Measurements from ENCODE around the gene PGM2L1. TPM values are rescaled to one million over a fixed set of nuclear protein-coding genes. Genes with fewer than 3 reads are reported as not detected.
"Not testable (repeated sequence)": the region's sequence is repeated elsewhere in the genome, so short reads cannot be mapped to it uniquely, and the experiment has no call there.

PGM2L1 gene
- total RNA-seq, 2 donors from 2014 or later: 10.2 to 10.8 TPM

GRCh38 chr11:74347381-74347780, 50.9 kb downstream of the PGM2L1 start:
- H3K27me3 Mint-ChIP-seq: no peaks in the 10 kb centered on the region
- H3K4me3 Mint-ChIP-seq: no peak overlapping the region
- peaks cover 6% of the 10 kb centered on the region for H3K4me1 Mint-ChIP-seq
- no peak for DNase-seq
- no peak overlapping the region for H3K27ac Mint-ChIP-seq
- H3K36me3 Mint-ChIP-seq (ENCODE audit: low read depth): peaks cover 16% of the 10 kb centered on the region
- no peaks in the 10 kb centered on the region for H3K9me3 ChIP-seq (ENCODE audit: control insufficient read depth, low read length, poor library complexity, severe bottlenecking)
- ATAC-seq: no peak

DNA sequence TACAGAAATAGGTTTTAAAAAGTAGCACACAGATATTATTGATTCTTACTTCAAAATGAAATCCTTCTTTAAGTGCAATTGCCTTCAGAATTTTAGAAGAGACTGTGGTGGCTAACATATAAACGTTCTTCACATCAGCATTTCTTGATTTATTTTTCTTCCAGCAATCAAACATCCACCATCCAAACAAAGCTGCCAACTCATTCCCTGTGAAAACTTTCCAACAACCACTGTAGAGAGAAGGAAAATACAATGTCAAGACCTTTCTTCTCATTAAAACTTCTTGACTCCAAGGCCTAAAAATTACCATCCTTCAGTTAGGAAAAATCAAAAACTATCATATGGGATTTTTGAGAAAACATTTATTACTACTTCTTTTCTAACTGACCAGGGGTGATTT, 52.8 kb downstream of the PGM2L1 start:
- Mint-ChIP-seq H3K27ac (no peak overlapping the region), H3K36me3 (ENCODE audit: low read depth) (peaks cover 23% of the 10 kb centered on the region), H3K4me1 (peaks cover 6% of the 10 kb centered on the region), H3K4me3 (no peak overlapping the region), H3K27me3 (no peaks in the 10 kb centered on the region)
- no peaks in the 10 kb centered on the region for H3K9me3 ChIP-seq (ENCODE audit: control insufficient read depth, low read length, poor library complexity, severe bottlenecking)
- DNase-seq: no peak
- ATAC-seq: no peak

GRCh38 chr11:74341921-74342320, 56.3 kb downstream of the PGM2L1 start:
- Mint-ChIP-seq H3K27ac (no peak overlapping the region), H3K27me3 (no peaks in the 10 kb centered on the region), H3K36me3 (ENCODE audit: low read depth) (peaks cover 22% of the 10 kb centered on the region), H3K4me1 (peaks cover 3% of the 10 kb centered on the region), H3K4me3 (no peak overlapping the region)
- H3K9me3 ChIP-seq (ENCODE audit: control insufficient read depth, low read length, poor library complexity, severe bottlenecking): no peaks in the 10 kb centered on the region
- ATAC-seq (no peak), DNase-seq (no peak)

DNA sequence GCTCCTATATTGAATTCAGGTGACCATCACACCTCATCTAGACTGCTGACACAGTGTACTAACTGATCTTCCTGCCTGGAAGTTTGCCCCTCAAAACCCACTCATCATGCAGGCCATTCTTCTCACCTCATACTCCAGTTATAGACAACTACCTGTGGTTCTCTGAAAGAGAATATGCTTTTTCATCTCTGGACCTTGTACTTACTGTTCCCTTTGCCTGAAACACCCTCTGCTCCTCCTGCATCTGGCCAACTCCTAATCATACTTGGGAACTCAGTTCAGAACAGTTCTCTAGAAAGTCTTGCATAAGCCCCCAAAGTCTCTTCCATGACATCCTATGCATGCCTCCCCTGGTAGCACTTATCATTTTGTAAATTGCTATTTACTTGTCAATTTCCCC, 58.6 kb downstream of the PGM2L1 start:
- Mint-ChIP-seq H3K4me3 (no peak overlapping the region), H3K27me3 (no peaks in the 10 kb centered on the region), H3K4me1 (peaks cover 3% of the 10 kb centered on the region), H3K36me3 (ENCODE audit: low read depth) (peaks cover 16% of the 10 kb centered on the region), H3K27ac (no peak overlapping the region)
- no peaks in the 10 kb centered on the region for H3K9me3 ChIP-seq (ENCODE audit: control insufficient read depth, low read length, poor library complexity, severe bottlenecking)
- ATAC-seq (no peak), DNase-seq (no peak)

GRCh38 chr11:74338963-74339362, 59.3 kb downstream of the PGM2L1 start:
- DNase-seq (no peak), ATAC-seq (no peak)
- Mint-ChIP-seq H3K4me1 (peaks cover 3% of the 10 kb centered on the region), H3K4me3 (no peak overlapping the region), H3K36me3 (ENCODE audit: low read depth) (peaks cover 14% of the 10 kb centered on the region), H3K27me3 (no peaks in the 10 kb centered on the region), H3K27ac (no peak overlapping the region)
- H3K9me3 ChIP-seq (ENCODE audit: control insufficient read depth, low read length, poor library complexity, severe bottlenecking): no peaks in the 10 kb centered on the region

DNA sequence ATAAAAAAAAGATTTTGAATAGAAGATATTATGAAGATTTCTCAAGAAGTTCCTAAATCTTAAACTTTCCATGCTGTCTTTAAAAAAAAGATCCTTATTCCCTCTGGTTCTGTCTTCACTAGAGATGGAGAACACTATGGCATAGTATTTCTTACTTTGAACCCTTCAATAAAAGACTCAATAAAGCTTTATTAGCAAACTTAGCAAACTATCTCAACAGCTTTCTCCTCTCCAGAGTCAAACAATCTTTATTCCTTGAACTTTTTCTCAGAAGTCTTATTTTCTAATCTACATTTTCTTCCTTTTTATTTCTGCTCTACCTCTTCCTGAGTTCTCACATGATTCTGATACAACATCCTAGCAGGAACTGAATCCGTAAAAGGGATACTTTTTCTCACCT, 65.0 kb downstream of the PGM2L1 start:
- Mint-ChIP-seq H3K4me1 (no peaks in the 10 kb centered on the region), H3K36me3 (ENCODE audit: low read depth) (no peaks in the 10 kb centered on the region), H3K27ac (peak overlapping the region; percentile 9), H3K4me3 (no peak overlapping the region), H3K27me3 (no peaks in the 10 kb centered on the region)
- no peaks in the 10 kb centered on the region for H3K9me3 ChIP-seq (ENCODE audit: control insufficient read depth, low read length, poor library complexity, severe bottlenecking)
- ATAC-seq: no peak
- DNase-seq: no peak

DNA sequence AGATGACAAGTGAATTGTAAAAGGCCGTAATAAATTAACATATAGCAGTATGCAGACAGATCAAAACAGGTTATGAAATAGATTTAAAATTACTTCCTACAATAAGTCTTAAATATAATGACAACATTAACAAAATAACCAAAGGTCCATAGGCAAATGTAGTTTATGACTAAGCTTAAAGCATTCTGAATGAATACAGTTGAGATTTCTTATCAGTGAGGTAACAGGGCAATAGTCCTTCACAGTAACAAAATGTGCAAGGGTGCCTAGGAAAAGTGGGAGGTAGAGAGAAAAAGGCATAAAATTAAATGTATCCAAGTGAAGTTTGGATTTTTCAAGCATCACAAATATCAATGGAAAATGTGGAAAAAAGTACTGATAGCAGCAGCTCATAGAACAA, 65.9 kb downstream of the PGM2L1 start:
- Mint-ChIP-seq H3K27ac (no peak overlapping the region), H3K4me3 (no peak overlapping the region), H3K36me3 (ENCODE audit: low read depth) (no peaks in the 10 kb centered on the region), H3K4me1 (no peaks in the 10 kb centered on the region), H3K27me3 (no peaks in the 10 kb centered on the region)
- ATAC-seq: no peak
- H3K9me3 ChIP-seq (ENCODE audit: control insufficient read depth, low read length, poor library complexity, severe bottlenecking): no peaks in the 10 kb centered on the region
- DNase-seq: no peak

GRCh38 chr11:74331000-74331399, 67.2 kb downstream of the PGM2L1 start:
- not testable (repeated sequence) for H3K9me3 ChIP-seq (ENCODE audit: control insufficient read depth, low read length, poor library complexity, severe bottlenecking); H3K4me3 Mint-ChIP-seq; H3K4me1 Mint-ChIP-seq; DNase-seq; H3K36me3 Mint-ChIP-seq (ENCODE audit: low read depth); H3K27me3 Mint-ChIP-seq; H3K27ac Mint-ChIP-seq; ATAC-seq

DNA sequence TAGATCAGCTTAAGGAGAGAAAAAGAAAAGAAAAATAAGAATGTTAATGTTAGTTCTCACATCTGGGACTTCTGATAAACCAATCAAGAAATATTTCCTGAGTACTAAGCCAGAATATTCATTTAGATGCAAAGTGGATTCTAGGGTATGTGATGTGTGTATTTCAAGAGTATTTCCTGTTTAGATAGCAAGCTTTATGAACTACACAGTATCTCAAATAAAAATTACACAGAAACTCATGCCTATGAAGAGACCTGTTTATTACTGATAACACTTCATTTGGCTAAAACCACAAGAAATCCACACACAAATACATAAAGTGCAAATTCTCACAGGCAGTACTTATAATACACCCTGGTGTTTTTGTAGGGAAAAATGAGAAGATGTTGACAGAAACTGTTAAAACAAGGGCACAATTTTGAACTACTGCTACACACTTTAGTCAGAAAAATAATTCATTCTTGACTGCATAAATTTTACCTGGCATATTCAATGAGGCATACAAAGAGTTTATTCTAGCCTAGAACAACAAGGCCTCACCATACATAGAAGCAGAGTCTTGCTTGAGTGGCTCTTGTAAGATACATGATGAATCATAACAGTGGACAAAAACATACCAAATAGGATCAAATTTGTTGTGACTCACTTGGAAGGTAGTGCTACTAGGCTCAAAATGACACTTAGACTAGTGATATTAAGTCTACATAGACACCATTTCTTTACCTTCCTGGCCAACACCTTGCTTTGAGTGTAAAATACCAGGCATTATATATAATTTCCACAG, 68.0 kb downstream of the PGM2L1 start:
- Mint-ChIP-seq H3K27me3 (peaks cover 6% of the 10 kb centered on the region), H3K36me3 (ENCODE audit: low read depth) (no peaks in the 10 kb centered on the region), H3K4me1 (peaks cover 2% of the 10 kb centered on the region), H3K4me3 (no peak overlapping the region), H3K27ac (no peak overlapping the region)
- H3K9me3 ChIP-seq (ENCODE audit: control insufficient read depth, low read length, poor library complexity, severe bottlenecking): no peaks in the 10 kb centered on the region
- ATAC-seq (no peak), DNase-seq (no peak)

DNA sequence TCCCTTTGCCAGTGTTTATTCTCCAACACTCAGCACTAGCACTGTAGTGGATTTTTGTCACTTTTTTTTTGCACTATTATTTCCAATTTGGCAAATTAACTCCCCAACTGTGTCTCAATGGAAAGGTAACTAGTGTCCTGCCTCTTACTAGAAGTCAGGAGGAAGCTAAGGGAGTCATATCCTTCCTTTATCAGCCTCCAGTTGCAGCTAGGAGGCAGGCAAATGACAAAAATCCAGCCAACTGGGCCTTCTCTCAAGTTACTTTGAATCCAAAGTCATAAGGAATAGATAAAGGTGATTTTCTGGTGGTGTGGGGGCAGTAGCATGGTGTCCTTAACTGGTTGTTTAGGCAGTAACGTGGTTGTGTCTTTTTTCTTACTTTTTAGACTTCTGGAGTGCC, 71.2 kb downstream of the PGM2L1 start:
- no peaks in the 10 kb centered on the region for H3K9me3 ChIP-seq (ENCODE audit: control insufficient read depth, low read length, poor library complexity, severe bottlenecking)
- no peak overlapping the region for H3K4me3 Mint-ChIP-seq
- peaks cover 16% of the 10 kb centered on the region for H3K27me3 Mint-ChIP-seq
- ATAC-seq (no peak), DNase-seq (no peak)
- no peaks in the 10 kb centered on the region for H3K36me3 Mint-ChIP-seq (ENCODE audit: low read depth)
- peaks cover 2% of the 10 kb centered on the region for H3K4me1 Mint-ChIP-seq
- H3K27ac Mint-ChIP-seq: no peak overlapping the region

DNA sequence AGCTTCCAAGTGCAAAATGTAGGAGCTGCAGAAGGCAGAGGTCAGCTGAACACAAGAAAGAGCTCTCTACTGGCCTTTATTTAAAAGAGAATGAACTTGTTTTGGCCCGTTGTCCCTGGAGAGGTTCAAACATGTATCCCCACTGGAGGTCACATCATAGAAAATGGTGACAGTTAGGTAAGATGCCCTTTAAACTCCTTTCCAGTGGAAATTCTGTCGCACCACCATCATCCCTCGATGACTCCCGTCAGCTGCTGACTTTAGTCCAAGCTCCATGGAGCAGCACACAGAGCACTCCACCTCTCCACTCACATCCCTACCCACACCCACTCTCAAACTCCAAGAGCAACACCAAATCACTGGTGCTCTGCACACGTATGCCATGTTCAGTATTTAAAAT, 71.6 kb downstream of the PGM2L1 start:
- Mint-ChIP-seq H3K4me3 (no peak overlapping the region), H3K36me3 (ENCODE audit: low read depth) (no peaks in the 10 kb centered on the region), H3K27ac (no peak overlapping the region), H3K4me1 (peaks cover 5% of the 10 kb centered on the region), H3K27me3 (peaks cover 20% of the 10 kb centered on the region)
- no peak for DNase-seq
- ATAC-seq: no peak
- no peaks in the 10 kb centered on the region for H3K9me3 ChIP-seq (ENCODE audit: control insufficient read depth, low read length, poor library complexity, severe bottlenecking)

DNA sequence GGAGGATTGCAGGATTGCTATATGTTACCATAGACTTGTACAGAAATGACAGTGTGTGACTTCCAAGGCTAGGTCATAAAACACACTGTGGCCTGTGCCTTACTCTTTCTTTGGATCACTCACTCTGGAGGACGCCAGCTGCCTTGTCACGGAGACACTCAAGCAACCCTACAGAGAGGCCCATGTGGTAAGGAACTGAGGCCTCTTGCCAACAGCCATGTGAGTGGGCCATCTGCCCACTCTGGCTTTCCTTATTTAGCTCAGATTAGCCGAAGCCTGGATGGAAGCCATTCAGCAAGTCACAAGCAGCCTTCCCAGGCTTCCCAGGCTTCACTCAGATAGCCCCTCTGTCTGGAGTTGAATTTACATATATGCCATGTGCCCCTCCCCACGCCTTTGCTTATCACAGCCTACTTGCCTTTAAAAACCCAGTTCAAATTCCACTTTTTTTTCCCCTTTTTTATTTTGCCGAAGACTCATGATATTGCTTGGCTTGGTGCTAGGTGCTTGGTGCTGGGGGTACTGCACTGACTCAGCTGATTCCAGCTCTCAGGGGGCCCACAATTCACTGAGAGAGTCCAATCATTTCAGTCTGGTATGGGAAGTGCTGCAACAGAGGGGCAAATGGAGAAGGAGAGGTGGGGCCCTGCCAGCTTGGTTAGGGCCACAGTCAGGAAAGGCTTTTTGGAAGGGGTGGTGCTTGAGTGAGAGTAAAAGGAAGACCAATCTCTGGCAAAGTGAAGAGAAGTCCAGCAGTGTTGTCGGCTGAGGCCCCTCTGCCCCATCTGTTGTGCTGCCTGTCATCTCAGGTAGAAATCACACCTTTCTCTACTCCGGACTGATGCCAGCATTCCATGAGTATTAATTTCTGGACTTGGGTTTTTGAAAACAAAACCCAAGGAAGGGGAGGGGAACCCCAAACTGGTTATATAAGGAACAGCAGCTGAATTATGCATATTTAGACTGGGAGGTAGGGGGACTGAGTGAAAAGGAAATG, 72.3 kb downstream of the PGM2L1 start:
- H3K36me3 Mint-ChIP-seq (ENCODE audit: low read depth): no peaks in the 10 kb centered on the region
- ATAC-seq: no peak
- H3K27me3 Mint-ChIP-seq: peaks cover 26% of the 10 kb centered on the region

GRCh38 chr11:74322667-74323066, 75.6 kb downstream of the PGM2L1 start:
- no peak overlapping the region for H3K27ac Mint-ChIP-seq
- no peaks in the 10 kb centered on the region for H3K36me3 Mint-ChIP-seq (ENCODE audit: low read depth)
- H3K27me3 Mint-ChIP-seq: peaks cover 26% of the 10 kb centered on the region
- no peak for ATAC-seq
- H3K4me1 Mint-ChIP-seq: peaks cover 6% of the 10 kb centered on the region
- no peak overlapping the region for H3K4me3 Mint-ChIP-seq
- H3K9me3 ChIP-seq (ENCODE audit: control insufficient read depth, low read length, poor library complexity, severe bottlenecking): no peaks in the 10 kb centered on the region
- DNase-seq: no peak

More for the DNA sequence above, 72.3 kb downstream of the PGM2L1 start:
- Mint-ChIP-seq H3K4me1 (peaks cover 6% of the 10 kb centered on the region), H3K27ac (no peak overlapping the region), H3K4me3 (peak overlapping the region; percentile 31)
- H3K9me3 ChIP-seq (ENCODE audit: control insufficient read depth, low read length, poor library complexity, severe bottlenecking): no peaks in the 10 kb centered on the region
- no peak for DNase-seq
